Measurements from ENCODE around the gene CHD5. TPM values are rescaled to one million over a fixed set of nuclear protein-coding genes. Genes with fewer than 3 reads are reported as not detected.

The CHD5 gene
- total RNA-seq: 0.41 TPM

DNA sequence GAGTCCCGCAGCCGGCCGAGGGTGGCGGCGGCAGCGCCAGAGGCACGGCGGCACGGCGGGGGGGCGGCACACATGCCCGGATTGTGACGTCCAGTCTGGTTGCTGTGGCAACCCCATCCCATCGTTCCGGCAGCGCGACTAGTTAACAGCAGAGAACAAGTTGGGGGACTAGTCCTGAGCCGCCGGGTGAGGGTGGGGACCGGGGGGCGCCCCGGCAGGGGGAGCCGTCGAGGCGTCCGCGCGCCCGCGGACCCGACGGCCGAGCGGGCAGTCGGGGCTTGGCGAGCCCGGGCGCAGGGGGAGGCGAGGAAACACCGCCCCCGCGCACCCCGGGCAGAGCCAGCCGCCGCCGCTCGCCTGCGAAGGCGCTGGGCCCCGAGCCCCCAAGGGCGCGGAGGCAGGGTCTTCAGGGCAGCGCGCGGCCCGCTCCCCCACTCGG, at the start of gene CHD5:
CHD5 (minus strand) TSS at position 54 of the 439 bp plus-strand sequence. CDS start 298 bp downstream, outside the sequence.

GRCh38 chr1:6205849-6206519, 25.9 kb upstream of the CHD5 start, which contains the start of gene RNF207:
RNF207 (plus strand) TSS chr1:6206119; CDS start chr1:6206536, 417 bp downstream.

DNA sequence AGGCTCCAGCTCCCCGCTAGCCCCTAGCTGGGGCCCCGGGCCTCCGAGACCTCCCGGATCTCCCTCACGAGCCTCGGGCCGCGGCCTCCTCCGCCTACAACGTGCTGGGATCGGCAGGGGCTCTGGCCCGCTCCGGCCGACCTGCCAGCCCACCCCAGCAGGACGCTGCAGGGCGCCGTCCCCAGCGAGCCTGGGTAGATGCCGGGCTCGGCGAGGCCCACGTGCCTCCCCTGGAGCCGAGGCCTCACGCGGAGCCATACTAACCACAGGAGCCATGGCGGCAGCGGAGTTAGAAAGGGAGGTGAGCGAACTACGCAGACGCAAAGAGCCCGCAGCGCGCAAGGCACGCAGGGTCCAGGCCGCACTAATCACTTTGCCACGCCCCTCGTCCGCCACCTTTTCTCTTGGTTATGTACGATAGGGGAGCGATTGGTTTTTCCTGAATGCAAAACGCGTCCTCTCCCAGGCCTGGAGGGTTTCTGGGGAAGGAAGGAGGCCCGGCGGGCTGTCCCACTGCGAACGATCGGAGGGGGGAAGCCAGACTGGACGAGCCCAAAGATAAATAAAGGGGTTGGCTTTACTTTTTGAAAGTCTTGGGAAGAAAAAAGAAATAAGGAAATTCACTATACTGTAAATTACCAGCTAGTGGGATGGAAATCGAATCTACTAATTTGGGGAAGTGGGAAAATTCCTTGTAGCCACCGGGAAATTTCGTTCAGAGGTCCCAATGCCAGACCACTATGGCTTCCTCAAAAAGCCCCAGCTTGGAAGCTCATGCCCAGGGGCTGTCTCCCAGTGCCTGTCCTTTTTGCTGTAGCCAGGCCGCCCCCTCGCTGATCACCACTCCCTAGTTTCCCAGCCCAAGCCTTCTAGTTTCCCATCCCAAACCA, 19.4 kb upstream of the CHD5 start, which contains the start of gene RPL22:
RPL22 (minus strand) TSS at position 298 of the 890 bp plus-strand sequence; CDS start at position 276, 22 bp downstream.

Other genes with a start within 250 kb of the CHD5 start
- 13.8 TPM for gene NPHP4, start 187.9 kb downstream of the CHD5 start, total RNA-seq
- gene KCNAB2, start 134.4 kb downstream of the CHD5 start, total RNA-seq: 8.5 TPM
- gene RPL22, start 19.3 kb upstream of the CHD5 start, total RNA-seq: 205 TPM
- 47.1 TPM for gene RNF207, start 25.8 kb upstream of the CHD5 start, total RNA-seq
- 60.0 TPM for gene ICMT, start 55.6 kb upstream of the CHD5 start, total RNA-seq
- gene HES3, start 63.9 kb upstream of the CHD5 start, total RNA-seq: not detected
- gene GPR153, start 80.8 kb upstream of the CHD5 start, total RNA-seq: 6.2 TPM
- 13.5 TPM for gene ACOT7, start 213.4 kb upstream of the CHD5 start, total RNA-seq
- 0.35 TPM for gene HES2, start 239.6 kb upstream of the CHD5 start, total RNA-seq
- gene ESPN, start 244.5 kb upstream of the CHD5 start, total RNA-seq: 9.3 TPM